ENCODE results near the gene KRT85.

Gene KRT85

GRCh38 chr12:52369809-52370208 lies 2.5 kb upstream of the KRT85 start:
- Histone ChIP-seq H3K9ac (ENCODE audit: low read length in 5 of 5) (no peak overlapping the region), H3K9me3 (ENCODE audit: control insufficient read depth in 5 of 5, low read length in 5 of 5) (no peaks in the 10 kb centered on the region), H3K4me3 (ENCODE audit: low read depth in 1 of 5, low read length in 5 of 5) (no peak overlapping the region), H3K36me3 (ENCODE audit: control insufficient read depth in 5 of 5, insufficient read depth in 5 of 5, low read length in 5 of 5) (no peaks in the 10 kb centered on the region), H3K27ac (ENCODE audit: low read depth, low read length) (no peak overlapping the region), H3K27me3 (ENCODE audit: control insufficient read depth in 5 of 5, insufficient read depth in 4 of 5, low read length in 5 of 5) (peaks cover 0 to 12% (median 6%) of the 10 kb centered on the region in 5 donors), H3K4me1 (ENCODE audit: control insufficient read depth in 5 of 5, insufficient read depth in 5 of 5, low read length in 5 of 5) (peaks cover 5 to 18% (median 16%) of the 10 kb centered on the region in 5 donors)

GRCh38 chr12:52369211-52369610 lies 1.9 kb upstream of the KRT85 start:
- Histone ChIP-seq H3K4me3 (ENCODE audit: low read depth in 1 of 5, low read length in 5 of 5) (no peak overlapping the region), H3K36me3 (ENCODE audit: control insufficient read depth in 5 of 5, insufficient read depth in 5 of 5, low read length in 5 of 5) (no peaks in the 10 kb centered on the region), H3K9me3 (ENCODE audit: control insufficient read depth in 5 of 5, low read length in 5 of 5) (no peaks in the 10 kb centered on the region), H3K4me1 (ENCODE audit: control insufficient read depth in 5 of 5, insufficient read depth in 5 of 5, low read length in 5 of 5) (peaks cover 5 to 18% (median 16%) of the 10 kb centered on the region in 5 donors), H3K27me3 (ENCODE audit: control insufficient read depth in 5 of 5, insufficient read depth in 4 of 5, low read length in 5 of 5) (peaks cover 0 to 13% (median 6%) of the 10 kb centered on the region in 5 donors), H3K27ac (ENCODE audit: low read depth, low read length) (no peak overlapping the region), H3K9ac (ENCODE audit: low read length in 5 of 5) (no peak overlapping the region)

- Histone ChIP-seq H3K36me3 (ENCODE audit: control insufficient read depth in 5 of 5, insufficient read depth in 5 of 5, low read length in 5 of 5) (no peaks in the 10 kb centered on the region), H3K9me3 (ENCODE audit: control insufficient read depth in 5 of 5, low read length in 5 of 5) (no peaks in the 10 kb centered on the region), H3K4me1 (ENCODE audit: control insufficient read depth in 5 of 5, insufficient read depth in 5 of 5, low read length in 5 of 5) (peaks cover 5 to 18% (median 16%) of the 10 kb centered on the region in 5 donors), H3K27me3 (ENCODE audit: control insufficient read depth in 5 of 5, insufficient read depth in 4 of 5, low read length in 5 of 5) (peaks cover 0 to 13% (median 7%) of the 10 kb centered on the region in 5 donors), H3K27ac (ENCODE audit: low read depth, low read length) (no peak overlapping the region), H3K4me3 (ENCODE audit: low read depth in 1 of 5, low read length in 5 of 5) (no peak overlapping the region), H3K9ac (ENCODE audit: low read length in 5 of 5) (no peak overlapping the region)
Observed at GRCh38 chr12:52368508-52368907, 1.2 kb upstream of the KRT85 start.

GRCh38 chr12:52367876-52368275 lies 595 bp upstream of the KRT85 start:
- Histone ChIP-seq H3K4me1 (ENCODE audit: control insufficient read depth in 5 of 5, insufficient read depth in 5 of 5, low read length in 5 of 5) (peaks cover 5 to 18% (median 16%) of the 10 kb centered on the region in 5 donors), H3K27me3 (ENCODE audit: control insufficient read depth in 5 of 5, insufficient read depth in 4 of 5, low read length in 5 of 5) (peaks cover 0 to 13% (median 7%) of the 10 kb centered on the region in 5 donors), H3K27ac (ENCODE audit: low read depth, low read length) (no peak overlapping the region), H3K36me3 (ENCODE audit: control insufficient read depth in 5 of 5, insufficient read depth in 5 of 5, low read length in 5 of 5) (no peaks in the 10 kb centered on the region), H3K9ac (ENCODE audit: low read length in 5 of 5) (no peak overlapping the region), H3K9me3 (ENCODE audit: control insufficient read depth in 5 of 5, low read length in 5 of 5) (no peaks in the 10 kb centered on the region), H3K4me3 (ENCODE audit: low read depth in 1 of 5, low read length in 5 of 5) (no peak overlapping the region)

GRCh38 chr12:52364901-52365489 lies 2.3 kb downstream of the KRT85 start:
- Histone ChIP-seq H3K36me3 (ENCODE audit: control insufficient read depth in 5 of 5, insufficient read depth in 5 of 5, low read length in 5 of 5) (no peaks in the 10 kb centered on the region), H3K9me3 (ENCODE audit: control insufficient read depth in 5 of 5, low read length in 5 of 5) (no peaks in the 10 kb centered on the region), H3K4me3 (ENCODE audit: low read depth in 1 of 5, low read length in 5 of 5) (no peak overlapping the region), H3K27ac (ENCODE audit: low read depth, low read length) (no peak overlapping the region), H3K4me1 (ENCODE audit: control insufficient read depth in 5 of 5, insufficient read depth in 5 of 5, low read length in 5 of 5) (no peaks in the 10 kb centered on the region), H3K9ac (ENCODE audit: low read length in 5 of 5) (no peak overlapping the region), H3K27me3 (ENCODE audit: control insufficient read depth in 5 of 5, insufficient read depth in 4 of 5, low read length in 5 of 5) (peaks cover 0 to 17% (median 7%) of the 10 kb centered on the region in 5 donors)

- no peak overlapping the region for H3K27ac ChIP-seq (ENCODE audit: low read depth, low read length)
- H3K9ac ChIP-seq (ENCODE audit: low read length in 5 of 5): no peak overlapping the region
- H3K36me3 ChIP-seq (ENCODE audit: control insufficient read depth in 5 of 5, insufficient read depth in 5 of 5, low read length in 5 of 5): no peaks in the 10 kb centered on the region
- peaks cover 0 to 3% (median 0%) of the 10 kb centered on the region in 5 donors for H3K4me1 ChIP-seq (ENCODE audit: control insufficient read depth in 5 of 5, insufficient read depth in 5 of 5, low read length in 5 of 5)
- no peaks in the 10 kb centered on the region for H3K9me3 ChIP-seq (ENCODE audit: control insufficient read depth in 5 of 5, low read length in 5 of 5)
- H3K4me3 ChIP-seq (ENCODE audit: low read depth in 1 of 5, low read length in 5 of 5): no peak overlapping the region
- H3K27me3 ChIP-seq (ENCODE audit: control insufficient read depth in 5 of 5, insufficient read depth in 4 of 5, low read length in 5 of 5): peaks cover 0 to 14% (median 7%) of the 10 kb centered on the region in 5 donors
Observed at GRCh38 chr12:52364061-52364460, 3.2 kb downstream of the KRT85 start.

- H3K27me3 ChIP-seq (ENCODE audit: control insufficient read depth in 5 of 5, insufficient read depth in 4 of 5, low read length in 5 of 5): peaks cover 0 to 18% (median 12%) of the 10 kb centered on the region in 5 donors
- H3K9ac ChIP-seq (ENCODE audit: low read length in 5 of 5): no peak overlapping the region
- no peaks in the 10 kb centered on the region for H3K36me3 ChIP-seq (ENCODE audit: control insufficient read depth in 5 of 5, insufficient read depth in 5 of 5, low read length in 5 of 5)
- H3K9me3 ChIP-seq (ENCODE audit: control insufficient read depth in 5 of 5, low read length in 5 of 5): no peaks in the 10 kb centered on the region
- no peak overlapping the region for H3K4me3 ChIP-seq (ENCODE audit: low read depth in 1 of 5, low read length in 5 of 5)
- H3K4me1 ChIP-seq (ENCODE audit: control insufficient read depth in 5 of 5, insufficient read depth in 5 of 5, low read length in 5 of 5): peaks cover 0 to 3% (median 0%) of the 10 kb centered on the region in 5 donors
- H3K27ac ChIP-seq (ENCODE audit: low read depth, low read length): no peak overlapping the region
Observed at GRCh38 chr12:52363111-52363679, 4.1 kb downstream of the KRT85 start.

GRCh38 chr12:52362118-52362726 lies 5.1 kb downstream of the KRT85 start:
- Histone ChIP-seq H3K36me3 (ENCODE audit: control insufficient read depth in 5 of 5, insufficient read depth in 5 of 5, low read length in 5 of 5) (no peaks in the 10 kb centered on the region), H3K9ac (ENCODE audit: low read length in 5 of 5) (no peak overlapping the region), H3K4me1 (ENCODE audit: control insufficient read depth in 5 of 5, insufficient read depth in 5 of 5, low read length in 5 of 5) (peaks cover 0 to 3% (median 0%) of the 10 kb centered on the region in 5 donors), H3K27ac (ENCODE audit: low read depth, low read length) (no peak overlapping the region), H3K9me3 (ENCODE audit: control insufficient read depth in 5 of 5, low read length in 5 of 5) (no peaks in the 10 kb centered on the region), H3K27me3 (ENCODE audit: control insufficient read depth in 5 of 5, insufficient read depth in 4 of 5, low read length in 5 of 5) (peaks cover 0 to 18% (median 12%) of the 10 kb centered on the region in 5 donors), H3K4me3 (ENCODE audit: low read depth in 1 of 5, low read length in 5 of 5) (no peak overlapping the region)

- peaks cover 0 to 17% (median 11%) of the 10 kb centered on the region in 5 donors for H3K27me3 ChIP-seq (ENCODE audit: control insufficient read depth in 5 of 5, insufficient read depth in 4 of 5, low read length in 5 of 5)
- no peaks in the 10 kb centered on the region for H3K9me3 ChIP-seq (ENCODE audit: control insufficient read depth in 5 of 5, low read length in 5 of 5)
- no peaks in the 10 kb centered on the region for H3K36me3 ChIP-seq (ENCODE audit: control insufficient read depth in 5 of 5, insufficient read depth in 5 of 5, low read length in 5 of 5)
- peaks cover 0 to 3% (median 0%) of the 10 kb centered on the region in 5 donors for H3K4me1 ChIP-seq (ENCODE audit: control insufficient read depth in 5 of 5, insufficient read depth in 5 of 5, low read length in 5 of 5)
- H3K27ac ChIP-seq (ENCODE audit: low read depth, low read length): no peak overlapping the region
- no peak overlapping the region for H3K4me3 ChIP-seq (ENCODE audit: low read depth in 1 of 5, low read length in 5 of 5)
- H3K9ac ChIP-seq (ENCODE audit: low read length in 5 of 5): no peak overlapping the region
Observed at GRCh38 chr12:52361553-52361952, 5.7 kb downstream of the KRT85 start.

GRCh38 chr12:52360663-52361271 lies 6.5 kb downstream of the KRT85 start:
- peaks cover 0 to 14% (median 7%) of the 10 kb centered on the region in 5 donors for H3K27me3 ChIP-seq (ENCODE audit: control insufficient read depth in 5 of 5, insufficient read depth in 4 of 5, low read length in 5 of 5)
- H3K36me3 ChIP-seq (ENCODE audit: control insufficient read depth in 5 of 5, insufficient read depth in 5 of 5, low read length in 5 of 5): no peaks in the 10 kb centered on the region
- H3K9ac ChIP-seq (ENCODE audit: low read length in 5 of 5): no peak overlapping the region
- H3K4me1 ChIP-seq (ENCODE audit: control insufficient read depth in 5 of 5, insufficient read depth in 5 of 5, low read length in 5 of 5): peaks cover 0 to 3% (median 0%) of the 10 kb centered on the region in 5 donors
- H3K27ac ChIP-seq (ENCODE audit: low read depth, low read length): no peak overlapping the region
- no peak overlapping the region for H3K4me3 ChIP-seq (ENCODE audit: low read depth in 1 of 5, low read length in 5 of 5)
- no peaks in the 10 kb centered on the region for H3K9me3 ChIP-seq (ENCODE audit: control insufficient read depth in 5 of 5, low read length in 5 of 5)

All from subcutaneous abdominal adipose tissue (tissue), 5 donors.